Testis (tissue), 2 donors: ENCODE data around the gene THSD4.

Experiments
- POLR2A ChIP-seq: fragments of 450-650 bp; IDR thresholded peaks from one replicate; pipeline ENCODE4 v1.6.1; 2017; ENCODE audit warnings: antibody characterized with exemption, mild to moderate bottlenecking, moderate library complexity
- TF ChIP-seq, protein P1 (sequence below), 3 experiments: fragments of 450-650 bp in 2 of 3; fragments of 200-600 bp in 1 of 3; sonication (generic) in 1 of 3; IDR thresholded peaks; one replicate each; pipeline ENCODE4 v1.5.1; 2016 to 2019; ENCODE audit warnings: antibody characterized with exemption in 3 of 3, mild to moderate bottlenecking in 2 of 3, moderate library complexity in 1 of 3

DNA sequence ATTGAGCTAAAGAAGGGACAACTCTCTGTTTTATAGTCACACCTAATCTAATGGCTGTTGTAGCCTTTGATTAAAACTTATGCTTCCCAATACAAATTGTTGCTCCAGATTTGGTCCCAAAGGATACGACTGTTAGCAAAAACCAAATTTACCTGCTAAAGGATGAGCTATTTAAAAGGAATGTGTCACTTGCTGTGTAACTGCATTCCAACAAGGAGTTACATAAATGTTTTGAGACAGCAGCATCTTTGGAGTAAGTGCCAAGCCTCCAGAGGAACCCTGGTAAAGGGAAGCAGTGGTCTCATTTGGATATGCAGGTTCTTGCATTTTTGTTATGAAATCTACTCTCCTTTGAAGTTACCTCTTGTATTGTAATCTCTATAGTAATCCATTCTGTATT lies 233.3 kb downstream of the THSD4 start:
- TF ChIP-seq POLR2A, result no peak
- TF ChIP-seq, protein P1, sequence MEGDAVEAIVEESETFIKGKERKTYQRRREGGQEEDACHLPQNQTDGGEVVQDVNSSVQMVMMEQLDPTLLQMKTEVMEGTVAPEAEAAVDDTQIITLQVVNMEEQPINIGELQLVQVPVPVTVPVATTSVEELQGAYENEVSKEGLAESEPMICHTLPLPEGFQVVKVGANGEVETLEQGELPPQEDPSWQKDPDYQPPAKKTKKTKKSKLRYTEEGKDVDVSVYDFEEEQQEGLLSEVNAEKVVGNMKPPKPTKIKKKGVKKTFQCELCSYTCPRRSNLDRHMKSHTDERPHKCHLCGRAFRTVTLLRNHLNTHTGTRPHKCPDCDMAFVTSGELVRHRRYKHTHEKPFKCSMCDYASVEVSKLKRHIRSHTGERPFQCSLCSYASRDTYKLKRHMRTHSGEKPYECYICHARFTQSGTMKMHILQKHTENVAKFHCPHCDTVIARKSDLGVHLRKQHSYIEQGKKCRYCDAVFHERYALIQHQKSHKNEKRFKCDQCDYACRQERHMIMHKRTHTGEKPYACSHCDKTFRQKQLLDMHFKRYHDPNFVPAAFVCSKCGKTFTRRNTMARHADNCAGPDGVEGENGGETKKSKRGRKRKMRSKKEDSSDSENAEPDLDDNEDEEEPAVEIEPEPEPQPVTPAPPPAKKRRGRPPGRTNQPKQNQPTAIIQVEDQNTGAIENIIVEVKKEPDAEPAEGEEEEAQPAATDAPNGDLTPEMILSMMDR (IDR thresholded peaks at IDR 0.05), result no peak
